GM12874 (cell line): ENCODE results near the gene DGCR8.

Experiments
- CTCF ChIP-seq: IDR thresholded peaks from 2 replicates; pipeline ENCODE4 v1.5.1; 2011; ENCODE audit warnings: low read depth, mild to moderate bottlenecking, control low read depth, low read length, moderate library complexity; ENCODE audit not compliant: insufficient read depth

Gene DGCR8

GRCh38 chr22:20155330-20156041 is 75.4 kb downstream of the DGCR8 start:
- TF ChIP-seq CTCF: no peak

DNA sequence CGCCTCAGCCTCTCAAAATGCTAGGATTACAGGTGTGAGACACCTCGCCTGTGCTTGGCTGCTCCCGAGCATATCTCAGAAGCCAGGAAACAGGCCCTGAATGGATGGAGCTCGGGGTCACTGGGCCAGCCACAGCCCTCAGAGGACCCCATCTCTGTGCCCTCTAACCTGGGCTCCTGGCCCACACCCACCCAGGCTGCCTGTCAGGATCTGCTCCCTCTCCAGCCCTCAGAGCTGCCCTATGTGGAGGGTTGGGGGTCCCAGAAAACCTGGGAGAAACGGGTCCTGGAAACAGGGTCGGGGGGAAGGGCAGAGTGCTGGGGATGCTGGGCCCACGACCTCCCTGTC is 76.0 kb downstream of the DGCR8 start:
- TF ChIP-seq CTCF: no peak

DNA sequence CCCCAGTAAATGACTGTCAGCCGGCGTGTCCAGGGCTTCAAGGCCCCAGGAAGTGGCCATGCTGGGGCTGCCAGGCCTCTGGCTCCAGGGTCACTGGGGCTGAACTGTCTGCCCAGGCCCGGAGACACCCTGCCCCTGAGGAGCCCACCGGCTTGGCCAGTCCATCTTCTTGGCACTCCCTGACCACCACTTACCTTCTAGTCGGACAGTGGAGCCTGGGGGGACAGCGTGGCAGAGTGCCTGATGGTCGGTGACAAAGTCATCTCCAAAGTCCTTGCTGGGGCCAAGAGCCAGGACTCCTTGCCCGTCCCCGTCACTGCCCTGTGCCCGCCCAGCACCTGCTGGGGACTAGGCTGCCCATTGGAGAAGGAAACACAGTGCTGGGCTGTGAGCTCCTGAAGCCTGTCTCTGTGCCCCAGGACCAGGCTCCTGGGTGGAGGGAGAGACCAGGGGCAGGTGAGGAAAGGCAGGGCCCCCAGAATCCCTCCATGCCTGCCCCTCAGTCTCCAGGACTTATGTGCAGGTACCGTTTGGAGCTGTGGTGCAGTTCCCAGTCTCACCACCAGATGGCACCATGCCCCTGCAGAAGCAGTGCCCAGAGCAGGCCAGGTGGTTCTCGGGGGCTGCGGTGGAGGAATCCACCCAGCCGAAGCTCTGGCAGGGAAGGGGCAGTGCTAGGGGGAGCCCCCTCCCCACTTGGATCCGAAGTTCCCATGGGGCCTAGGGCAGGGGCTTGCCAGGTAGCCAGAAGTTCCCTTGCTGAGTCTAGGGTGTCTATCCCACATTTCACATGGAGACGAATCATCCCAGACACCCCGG is 76.8 kb downstream of the DGCR8 start:
- TF ChIP-seq CTCF: peak; percentile 97

- no peak for TF ChIP-seq CTCF
Observed at GRCh38 chr22:20157430-20158183, 77.6 kb downstream of the DGCR8 start.

GRCh38 chr22:20158391-20159036 is 78.5 kb downstream of the DGCR8 start:
- TF ChIP-seq CTCF: no peak

DNA sequence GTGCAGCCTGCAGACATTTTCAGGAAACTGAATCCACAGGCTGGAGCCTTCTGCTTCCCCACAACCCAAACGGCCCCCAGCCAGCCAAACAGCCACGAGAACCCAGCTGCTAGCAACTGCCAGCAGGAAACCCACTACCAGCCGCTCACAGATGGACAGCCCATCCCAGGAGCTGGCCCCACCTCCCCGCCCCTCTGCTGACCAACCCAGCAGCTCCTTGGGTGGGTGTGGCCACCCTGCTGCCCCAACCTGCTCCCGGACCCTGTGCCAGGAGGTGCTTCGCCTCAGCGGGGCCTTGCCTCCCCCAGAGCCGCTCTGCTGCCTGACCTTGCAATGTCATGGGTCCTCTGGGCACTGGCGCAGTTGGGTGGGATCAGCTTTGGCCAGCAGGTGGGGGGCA is 79.0 kb downstream of the DGCR8 start:
- no peak for TF ChIP-seq CTCF

GRCh38 chr22:20160041-20160440 is 80.0 kb downstream of the DGCR8 start:
- TF ChIP-seq CTCF: no peak
